Memory B cell (primary cell): ENCODE measurements around the gene NCKAP5.

Experiments used
- ATAC-seq: fragments of 150-1000 bp; cut with Tn5 transposase; 2 replicates; pipeline ENCODE4 v1.10.0; 2021; ENCODE audit warnings: low read depth, mild to moderate bottlenecking, moderate library complexity
- DNase-seq, 2 donors: peaks; one replicate each; pipeline ENCODE4 v3.0.0; 2022; ENCODE audit warnings: low spot score in 2 of 2
- H3K27ac Mint-ChIP-seq: one replicate; pipeline ENCODE4 v1.8.0; 2022; ENCODE audit warnings: mild to moderate bottlenecking, moderate library complexity, mixed read lengths
- H3K27me3 Mint-ChIP-seq: one replicate; pipeline ENCODE4 v1.8.0; 2022; ENCODE audit warnings: mixed read lengths
- H3K36me3 Mint-ChIP-seq: one replicate; pipeline ENCODE4 v1.8.0; 2022; ENCODE audit warnings: mild to moderate bottlenecking, mixed read lengths
- H3K4me1 Mint-ChIP-seq: one replicate; pipeline ENCODE4 v1.8.0; 2022; ENCODE audit warnings: mixed read lengths
- H3K4me3 Mint-ChIP-seq: one replicate; pipeline ENCODE4 v1.8.0; 2022; ENCODE audit warnings: mild to moderate bottlenecking, moderate library complexity, mixed read lengths
- H3K9me3 Mint-ChIP-seq: one replicate; pipeline ENCODE4 v1.8.0; 2022; ENCODE audit warnings: mixed read lengths

Gene NCKAP5

GRCh38 chr2:133591164-133591563 is 22.9 kb upstream of the NCKAP5 start:
- H3K4me1 Mint-ChIP-seq: no peaks in the 10 kb centered on the region
- H3K27me3 Mint-ChIP-seq: peaks cover 12% of the 10 kb centered on the region
- no peak overlapping the region for H3K27ac Mint-ChIP-seq
- no peaks in the 10 kb centered on the region for H3K9me3 Mint-ChIP-seq
- DNase-seq (no peak), ATAC-seq (no peak)
- no peak overlapping the region for H3K4me3 Mint-ChIP-seq
- no peaks in the 10 kb centered on the region for H3K36me3 Mint-ChIP-seq

- Mint-ChIP-seq H3K9me3 (no peaks in the 10 kb centered on the region), H3K27ac (no peak overlapping the region), H3K4me3 (no peak overlapping the region), H3K4me1 (no peaks in the 10 kb centered on the region), H3K27me3 (peaks cover 12% of the 10 kb centered on the region), H3K36me3 (no peaks in the 10 kb centered on the region)
- DNase-seq (no peak), ATAC-seq (no peak)
Observed at GRCh38 chr2:133589456-133589855, 21.2 kb upstream of the NCKAP5 start.

- ATAC-seq: no peak
- no peaks in the 10 kb centered on the region for H3K9me3 Mint-ChIP-seq
- DNase-seq: no peak
- peaks cover 10% of the 10 kb centered on the region for H3K27me3 Mint-ChIP-seq
- no peak overlapping the region for H3K4me3 Mint-ChIP-seq
- H3K36me3 Mint-ChIP-seq: no peaks in the 10 kb centered on the region
- H3K27ac Mint-ChIP-seq: no peak overlapping the region
- no peaks in the 10 kb centered on the region for H3K4me1 Mint-ChIP-seq
Observed at GRCh38 chr2:133588144-133588543, 19.9 kb upstream of the NCKAP5 start.

GRCh38 chr2:133586978-133587377 is 18.7 kb upstream of the NCKAP5 start:
- H3K36me3 Mint-ChIP-seq: no peaks in the 10 kb centered on the region
- no peaks in the 10 kb centered on the region for H3K9me3 Mint-ChIP-seq
- no peaks in the 10 kb centered on the region for H3K4me1 Mint-ChIP-seq
- H3K27ac Mint-ChIP-seq: no peak overlapping the region
- no peak overlapping the region for H3K4me3 Mint-ChIP-seq
- DNase-seq (no peak), ATAC-seq (no peak)
- peaks cover 8% of the 10 kb centered on the region for H3K27me3 Mint-ChIP-seq

- no peak overlapping the region for H3K4me3 Mint-ChIP-seq
- no peaks in the 10 kb centered on the region for H3K27me3 Mint-ChIP-seq
- H3K9me3 Mint-ChIP-seq: no peaks in the 10 kb centered on the region
- DNase-seq: no peak
- ATAC-seq: no peak
- H3K4me1 Mint-ChIP-seq: no peaks in the 10 kb centered on the region
- no peak overlapping the region for H3K27ac Mint-ChIP-seq
- no peaks in the 10 kb centered on the region for H3K36me3 Mint-ChIP-seq
Observed at GRCh38 chr2:133581010-133581760, 12.9 kb upstream of the NCKAP5 start.

GRCh38 chr2:133579274-133579673 is 11.0 kb upstream of the NCKAP5 start:
- no peaks in the 10 kb centered on the region for H3K9me3 Mint-ChIP-seq
- H3K4me3 Mint-ChIP-seq: no peak overlapping the region
- ATAC-seq: no peak
- no peaks in the 10 kb centered on the region for H3K36me3 Mint-ChIP-seq
- H3K27me3 Mint-ChIP-seq: no peaks in the 10 kb centered on the region
- H3K27ac Mint-ChIP-seq: no peak overlapping the region
- no peak for DNase-seq
- no peaks in the 10 kb centered on the region for H3K4me1 Mint-ChIP-seq

GRCh38 chr2:133576714-133577113 is 8.5 kb upstream of the NCKAP5 start:
- no peaks in the 10 kb centered on the region for H3K36me3 Mint-ChIP-seq
- no peaks in the 10 kb centered on the region for H3K27me3 Mint-ChIP-seq
- no peak overlapping the region for H3K4me3 Mint-ChIP-seq
- ATAC-seq: no peak
- no peaks in the 10 kb centered on the region for H3K4me1 Mint-ChIP-seq
- H3K9me3 Mint-ChIP-seq: no peaks in the 10 kb centered on the region
- no peak for DNase-seq
- no peak overlapping the region for H3K27ac Mint-ChIP-seq

- no peak overlapping the region for H3K27ac Mint-ChIP-seq
Observed at GRCh38 chr2:133574620-133575019, 6.4 kb upstream of the NCKAP5 start.

GRCh38 chr2:133574186-133574585 is 5.9 kb upstream of the NCKAP5 start:
- no peak overlapping the region for H3K4me3 Mint-ChIP-seq

More at GRCh38 chr2:133574620-133575019, 6.4 kb upstream of the NCKAP5 start:
- Mint-ChIP-seq H3K9me3 (no peaks in the 10 kb centered on the region), H3K4me1 (no peaks in the 10 kb centered on the region), H3K36me3 (no peaks in the 10 kb centered on the region), H3K27me3 (peaks cover 2% of the 10 kb centered on the region), H3K4me3 (no peak overlapping the region)
- DNase-seq (no peak), ATAC-seq (no peak)

GRCh38 chr2:133573491-133574162 is 5.4 kb upstream of the NCKAP5 start:
- no peaks in the 10 kb centered on the region for H3K4me1 Mint-ChIP-seq
- H3K9me3 Mint-ChIP-seq: no peaks in the 10 kb centered on the region
- ATAC-seq (no peak), DNase-seq (no peak)
- peaks cover 2% of the 10 kb centered on the region for H3K27me3 Mint-ChIP-seq
- H3K27ac Mint-ChIP-seq: no peak overlapping the region
- no peaks in the 10 kb centered on the region for H3K36me3 Mint-ChIP-seq
- no peak overlapping the region for H3K4me3 Mint-ChIP-seq

More at GRCh38 chr2:133574186-133574585, 5.9 kb upstream of the NCKAP5 start:
- Mint-ChIP-seq H3K27ac (no peak overlapping the region), H3K9me3 (no peaks in the 10 kb centered on the region), H3K4me1 (no peaks in the 10 kb centered on the region), H3K27me3 (peaks cover 2% of the 10 kb centered on the region), H3K36me3 (no peaks in the 10 kb centered on the region)
- DNase-seq (no peak), ATAC-seq (no peak)

GRCh38 chr2:133571249-133571648 is 3.0 kb upstream of the NCKAP5 start:
- Mint-ChIP-seq H3K27ac (no peak overlapping the region), H3K4me3 (no peak overlapping the region), H3K36me3 (no peaks in the 10 kb centered on the region), H3K4me1 (no peaks in the 10 kb centered on the region), H3K27me3 (peaks cover 2% of the 10 kb centered on the region), H3K9me3 (no peaks in the 10 kb centered on the region)
- no peak for ATAC-seq
- no peak for DNase-seq

- H3K27me3 Mint-ChIP-seq: peaks cover 5% of the 10 kb centered on the region
- DNase-seq: no peak
- H3K27ac Mint-ChIP-seq: no peak overlapping the region
- H3K4me3 Mint-ChIP-seq: no peak overlapping the region
- H3K4me1 Mint-ChIP-seq: no peaks in the 10 kb centered on the region
- H3K36me3 Mint-ChIP-seq: no peaks in the 10 kb centered on the region
- ATAC-seq: no peak
- no peaks in the 10 kb centered on the region for H3K9me3 Mint-ChIP-seq
Observed at GRCh38 chr2:133570542-133570941, 2.3 kb upstream of the NCKAP5 start.

GRCh38 chr2:133569286-133569830 is 1.1 kb upstream of the NCKAP5 start:
- DNase-seq (no peak), ATAC-seq (no peak)
- Mint-ChIP-seq H3K4me1 (no peaks in the 10 kb centered on the region), H3K27me3 (peaks cover 10% of the 10 kb centered on the region), H3K4me3 (no peak overlapping the region), H3K27ac (no peak overlapping the region), H3K9me3 (no peaks in the 10 kb centered on the region), H3K36me3 (no peaks in the 10 kb centered on the region)

- ATAC-seq (no peak), DNase-seq (no peak)
- Mint-ChIP-seq H3K36me3 (no peaks in the 10 kb centered on the region), H3K4me1 (no peaks in the 10 kb centered on the region), H3K9me3 (no peaks in the 10 kb centered on the region), H3K27ac (no peak overlapping the region), H3K27me3 (peaks cover 12% of the 10 kb centered on the region), H3K4me3 (no peak overlapping the region)
Observed at GRCh38 chr2:133568598-133568997, 335 bp upstream of the NCKAP5 start.
